CD14-positive monocyte (primary cell): Measurements from ENCODE around the gene ARHGAP10. TPM values are rescaled to one million over a fixed set of nuclear protein-coding genes. Genes with fewer than 3 reads are reported as not detected.

Experiments
- DNase-seq, 3 donors: peaks; one replicate each; pipeline ENCODE4 v3.0.0-alpha.2; 2011 to 2022
- H2AFZ ChIP-seq: 2 replicates; pipeline ENCODE4 v1.6.0; 2012; ENCODE audit warnings: mild to moderate bottlenecking, low read depth, low read length, inconsistent platforms; ENCODE audit not compliant: insufficient read depth, poor library complexity, severe bottlenecking
- H3K27ac ChIP-seq, 2 donors: 1 replicate in 1 of 2; 2 replicates in 1 of 2; pipeline ENCODE4 v1.5.1; 2012 to 2013; ENCODE audit warnings: low read length in 2 of 2, control low read depth in 1 of 2, inconsistent platforms in 1 of 2, low read depth in 1 of 2, mild to moderate bottlenecking in 1 of 2
- H3K27me3 ChIP-seq, 2 donors: one replicate each; pipeline versions ENCODE4 v1.6.0 to v1.6.1; 2011 to 2013; ENCODE audit warnings: low read length in 2 of 2; ENCODE audit not compliant: control insufficient read depth in 2 of 2, insufficient read depth in 2 of 2
- H3K36me3 ChIP-seq, 2 donors: replicated peaks in 1 of 2; 1 replicate in 1 of 2; 2 replicates in 1 of 2; pipeline versions ENCODE4 v1.5.1 to v1.6.1; 2012 to 2013; ENCODE audit warnings: low read length in 2 of 2, control low read depth in 1 of 2, inconsistent platforms in 1 of 2, mild to moderate bottlenecking in 1 of 2; ENCODE audit not compliant: insufficient read depth in 2 of 2, control insufficient read depth in 1 of 2
- H3K4me1 ChIP-seq, 2 donors: 1 replicate in 1 of 2; 2 replicates in 1 of 2; pipeline versions ENCODE4 v1.5.1 to v1.6.1; 2012 to 2013; ENCODE audit warnings: low read length in 2 of 2, control low read depth in 1 of 2, inconsistent platforms in 1 of 2, mild to moderate bottlenecking in 1 of 2, moderate library complexity in 1 of 2; ENCODE audit not compliant: insufficient read depth in 2 of 2, control insufficient read depth in 1 of 2
- H3K4me2 ChIP-seq: replicated peaks from 2 replicates; pipeline ENCODE3; 2012; ENCODE audit warnings: low read length, moderate library complexity, mild to moderate bottlenecking; ENCODE audit not compliant: poor library complexity, severe bottlenecking; ENCODE audit errors: extremely low read depth
- H3K4me3 ChIP-seq, 3 experiments: fragments of 200-600 bp in 1 of 3; sonication (generic) in 1 of 3; replicated peaks in 1 of 3; 1 replicate in 2 of 3; 2 replicates in 1 of 3; pipeline ENCODE4 v1.5.1; 2011 to 2013; ENCODE audit warnings: low read length in 3 of 3, mild to moderate bottlenecking in 3 of 3, control low read depth in 2 of 3, low read depth in 2 of 3, inconsistent platforms in 1 of 3, moderate library complexity in 1 of 3
- H3K79me2 ChIP-seq: 2 replicates; pipeline ENCODE4 v1.6.0; 2012; ENCODE audit warnings: mild to moderate bottlenecking, control low read depth, inconsistent platforms, low read length, moderate library complexity; ENCODE audit not compliant: insufficient read depth
- H3K9ac ChIP-seq: 2 replicates; pipeline ENCODE4 v1.6.0; 2017; ENCODE audit warnings: low read length, mild to moderate bottlenecking; ENCODE audit not compliant: insufficient read depth, poor library complexity, severe bottlenecking
- H3K9me3 ChIP-seq, 2 donors: replicated peaks in 1 of 2; 1 replicate in 1 of 2; 2 replicates in 1 of 2; pipeline versions ENCODE4 v1.5.1 to v1.6.1; 2012 to 2013; ENCODE audit warnings: low read length in 2 of 2, control low read depth in 1 of 2; ENCODE audit not compliant: control insufficient read depth in 1 of 2, insufficient read depth in 1 of 2
- H4K20me1 ChIP-seq: 2 replicates; pipeline ENCODE4 v1.6.0; 2012; ENCODE audit warnings: mild to moderate bottlenecking, low read length, control low read depth, moderate library complexity; ENCODE audit not compliant: insufficient read depth
- H3K27ac Mint-ChIP-seq, 7 donors: one replicate each; pipeline ENCODE4 v1.8.0; 2020; ENCODE audit warnings: mild to moderate bottlenecking in 7 of 7, mixed read lengths in 7 of 7, moderate library complexity in 6 of 7, inconsistent platforms in 2 of 7
- H3K27me3 Mint-ChIP-seq, 3 donors: one replicate each; pipeline ENCODE4 v1.8.0; 2021 to 2022; ENCODE audit warnings: low read depth in 3 of 3, mild to moderate bottlenecking in 3 of 3, mixed read lengths in 3 of 3, moderate library complexity in 3 of 3, inconsistent platforms in 1 of 3
- H3K36me3 Mint-ChIP-seq, 2 donors: one replicate each; pipeline ENCODE4 v1.8.0; 2020; ENCODE audit warnings: mixed read lengths in 2 of 2, inconsistent platforms in 1 of 2, mild to moderate bottlenecking in 1 of 2
- H3K4me1 Mint-ChIP-seq: one replicate; pipeline ENCODE4 v1.8.0; 2020; ENCODE audit warnings: mild to moderate bottlenecking, mixed read lengths
- H3K4me3 Mint-ChIP-seq, 2 donors: one replicate each; pipeline ENCODE4 v1.8.0; 2020; ENCODE audit warnings: mild to moderate bottlenecking in 2 of 2, mixed read lengths in 2 of 2, moderate library complexity in 1 of 2
- H3K9me3 Mint-ChIP-seq, 7 donors: one replicate each; pipeline ENCODE4 v1.8.0; 2020 to 2022; ENCODE audit warnings: mixed read lengths in 7 of 7, mild to moderate bottlenecking in 6 of 7, moderate library complexity in 6 of 7, inconsistent platforms in 2 of 7
- WGBS: methylation state at CpG from one replicate; pipeline ENCODE4 v1.1.5; 2013; ENCODE audit warnings: missing lambda C conversion rate; ENCODE audit not compliant: insufficient coverage; 5-methylcytosine and 5-hydroxymethylcytosine counted together
- intact Hi-C, 2 donors: fragments of 100-400 bp; cut with micrococcal nuclease; formaldehyde crosslinking; loops; one replicate each; pipeline versions ENCODE4 v1.15.0 to v1.15.1; 2023
- polyA plus RNA-seq, 3 donors: library from polyadenylated mRNA; depleted of rRNA in 1 of 3; unstranded in 2 of 3; stranded (reverse) in 1 of 3; fragments of 300-500 nt in 2 of 3; fragments of >200 nt in 1 of 3; fragmentation: Illumina TruSeq in 2 of 3; gene quantifications; 1 replicate in 2 of 3; 2 replicates in 1 of 3; pipeline ENCODE4 v1.2.3, GENCODE V29; 2012 to 2021
- TF ChIP-seq, protein P1 (sequence below): fragments of 200-600 bp; IDR thresholded peaks from one replicate; pipeline ENCODE4 v1.8.0; 2022; ENCODE audit warnings: antibody characterized with exemption, mild to moderate bottlenecking

Gene ARHGAP10
- polyA plus RNA-seq, 3 donors = 1.7 to 4.3 (median 3.0) TPM

GRCh38 chr4:147769386-147769785 is 37.5 kb downstream of the ARHGAP10 start:
- Mint-ChIP-seq H3K4me3 (no peak overlapping the region), H3K4me1 (peaks cover 8% of the 10 kb centered on the region), H3K9me3 (no peaks in the 10 kb centered on the region), H3K36me3 (no peaks in the 10 kb centered on the region), H3K27me3 (no peaks in the 10 kb centered on the region), H3K27ac (no peak overlapping the region)
- Histone ChIP-seq H3K27me3 (no peaks in the 10 kb centered on the region), H4K20me1 (no peaks in the 10 kb centered on the region), H3K4me3 (no peak overlapping the region), H3K9ac (no peak overlapping the region), H3K36me3 (no peaks in the 10 kb centered on the region), H3K79me2 (no peaks in the 10 kb centered on the region), H3K4me2 (no peak overlapping the region), H2AFZ (no peak overlapping the region), H3K27ac (no peak overlapping the region), H3K9me3 (no peaks in the 10 kb centered on the region), H3K4me1 (peaks cover 0 to 7% of the 10 kb centered on the region in 2 donors)
- intact Hi-C loops = no loop called here
- DNase-seq = peak in 1 of 3 donors; percentile 56
- TF ChIP-seq, protein P1, sequence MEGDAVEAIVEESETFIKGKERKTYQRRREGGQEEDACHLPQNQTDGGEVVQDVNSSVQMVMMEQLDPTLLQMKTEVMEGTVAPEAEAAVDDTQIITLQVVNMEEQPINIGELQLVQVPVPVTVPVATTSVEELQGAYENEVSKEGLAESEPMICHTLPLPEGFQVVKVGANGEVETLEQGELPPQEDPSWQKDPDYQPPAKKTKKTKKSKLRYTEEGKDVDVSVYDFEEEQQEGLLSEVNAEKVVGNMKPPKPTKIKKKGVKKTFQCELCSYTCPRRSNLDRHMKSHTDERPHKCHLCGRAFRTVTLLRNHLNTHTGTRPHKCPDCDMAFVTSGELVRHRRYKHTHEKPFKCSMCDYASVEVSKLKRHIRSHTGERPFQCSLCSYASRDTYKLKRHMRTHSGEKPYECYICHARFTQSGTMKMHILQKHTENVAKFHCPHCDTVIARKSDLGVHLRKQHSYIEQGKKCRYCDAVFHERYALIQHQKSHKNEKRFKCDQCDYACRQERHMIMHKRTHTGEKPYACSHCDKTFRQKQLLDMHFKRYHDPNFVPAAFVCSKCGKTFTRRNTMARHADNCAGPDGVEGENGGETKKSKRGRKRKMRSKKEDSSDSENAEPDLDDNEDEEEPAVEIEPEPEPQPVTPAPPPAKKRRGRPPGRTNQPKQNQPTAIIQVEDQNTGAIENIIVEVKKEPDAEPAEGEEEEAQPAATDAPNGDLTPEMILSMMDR = no peak
- no CpG with 5 or more reads among the region's 4 CpGs for WGBS

GRCh38 chr4:147770831-147771230 is 38.9 kb downstream of the ARHGAP10 start:
- no peak overlapping the region for H3K4me3 Mint-ChIP-seq
- peaks cover 8% of the 10 kb centered on the region for H3K4me1 Mint-ChIP-seq
- peaks cover 0 to 1% of the 10 kb centered on the region in 2 donors for H3K36me3 Mint-ChIP-seq
- H3K4me1 ChIP-seq = peaks cover 0 to 7% of the 10 kb centered on the region in 2 donors
- no peaks in the 10 kb centered on the region for H3K36me3 ChIP-seq
- no peaks in the 10 kb centered on the region for H3K9me3 Mint-ChIP-seq
- no peak overlapping the region for H3K27ac Mint-ChIP-seq
- no peak overlapping the region for H3K4me3 ChIP-seq
- H2AFZ ChIP-seq = no peak overlapping the region
- H3K4me2 ChIP-seq = no peak overlapping the region
- WGBS = 100% methylated on average over 2 of the region's 2 CpGs
- TF ChIP-seq, protein P1 = no peak
- no peaks in the 10 kb centered on the region for H3K27me3 Mint-ChIP-seq
- H3K9me3 ChIP-seq = no peaks in the 10 kb centered on the region
- H3K27ac ChIP-seq = no peak overlapping the region
- H3K27me3 ChIP-seq = no peaks in the 10 kb centered on the region
- H3K9ac ChIP-seq = no peak overlapping the region
- H3K79me2 ChIP-seq = no peaks in the 10 kb centered on the region
- no peaks in the 10 kb centered on the region for H4K20me1 ChIP-seq
- intact Hi-C loops = no loop called here
- DNase-seq = no peak
